Mesenchymal stem cell (in vitro differentiated cells and primary cell): ENCODE measurements around the gene UCN2.

Source experiments
- DNase-seq: peaks from one replicate; pipeline ENCODE4 v3.0.0-alpha.2; 2013
- H2AFZ ChIP-seq: one replicate; pipeline ENCODE4 v1.6.1; 2013; ENCODE audit warnings: low read depth, mild to moderate bottlenecking, control low read depth, inconsistent platforms, low read length, moderate library complexity
- H2AK5ac ChIP-seq: 2 replicates; pipeline ENCODE4 v1.6.1; 2013; ENCODE audit warnings: low read length, moderate library complexity, mild to moderate bottlenecking, inconsistent platforms; ENCODE audit not compliant: severe bottlenecking
- H2BK120ac ChIP-seq: one replicate; pipeline ENCODE4 v1.6.1; 2013; ENCODE audit warnings: low read depth, mild to moderate bottlenecking, inconsistent platforms, low read length, moderate library complexity
- H2BK12ac ChIP-seq, 2 experiments: one replicate each; pipeline ENCODE4 v1.6.1; 2013; ENCODE audit warnings: inconsistent platforms in 2 of 2, low read length in 2 of 2, mild to moderate bottlenecking in 2 of 2, moderate library complexity in 2 of 2, control low read depth in 1 of 2
- H2BK15ac ChIP-seq: one replicate; pipeline ENCODE4 v1.6.1; 2013; ENCODE audit warnings: mild to moderate bottlenecking, low read depth, inconsistent platforms; ENCODE audit not compliant: poor library complexity, severe bottlenecking
- H2BK5ac ChIP-seq: 2 replicates; pipeline ENCODE4 v1.6.1; 2013; ENCODE audit warnings: low read depth, mild to moderate bottlenecking, low read length, control low read depth, inconsistent platforms; ENCODE audit not compliant: poor library complexity, severe bottlenecking
- H3K14ac ChIP-seq, 2 experiments: one replicate each; pipeline ENCODE4 v1.6.1; 2013; ENCODE audit warnings: inconsistent platforms in 2 of 2, low read length in 2 of 2, control low read depth in 1 of 2, mild to moderate bottlenecking in 1 of 2, moderate library complexity in 1 of 2
- H3K18ac ChIP-seq, 2 experiments: one replicate each; pipeline ENCODE4 v1.6.1; 2013; ENCODE audit warnings: inconsistent platforms in 2 of 2, low read length in 2 of 2, control low read depth in 1 of 2, low read depth in 1 of 2, mild to moderate bottlenecking in 1 of 2
- H3K23ac ChIP-seq, 2 experiments: one replicate each; pipeline ENCODE4 v1.6.1; 2013; ENCODE audit warnings: inconsistent platforms in 2 of 2, low read length in 2 of 2, mild to moderate bottlenecking in 2 of 2, moderate library complexity in 2 of 2, control low read depth in 1 of 2
- H3K27ac ChIP-seq: 2 replicates; pipeline ENCODE4 v1.5.1; 2013; ENCODE audit warnings: mild to moderate bottlenecking, moderate library complexity, low read length, control low read depth, inconsistent platforms; ENCODE audit not compliant: poor library complexity, severe bottlenecking
- H3K27me3 ChIP-seq, 2 experiments: 2 replicates each; pipeline versions ENCODE4 v1.6.1 to v1.7.0; 2013; ENCODE audit warnings: low read length in 2 of 2, mild to moderate bottlenecking in 2 of 2, moderate library complexity in 2 of 2, control low read depth in 1 of 2, inconsistent platforms in 1 of 2; ENCODE audit not compliant: control insufficient read depth in 1 of 2, insufficient read depth in 1 of 2
- H3K36me3 ChIP-seq, 2 experiments: 2 replicates each; pipeline versions ENCODE4 v1.6.1 to v1.7.0; 2013; ENCODE audit warnings: low read length in 2 of 2, control low read depth in 1 of 2, inconsistent platforms in 1 of 2, low read depth in 1 of 2, mild to moderate bottlenecking in 1 of 2; ENCODE audit not compliant: insufficient read depth in 2 of 2, control insufficient read depth in 1 of 2
- H3K4ac ChIP-seq, 2 experiments: one replicate each; pipeline ENCODE4 v1.6.1; 2013; ENCODE audit warnings: inconsistent platforms in 2 of 2, low read length in 2 of 2, mild to moderate bottlenecking in 2 of 2, moderate library complexity in 2 of 2, control low read depth in 1 of 2, low read depth in 1 of 2
- H3K4me1 ChIP-seq: 2 replicates; pipeline ENCODE4 v1.6.1; 2013; ENCODE audit warnings: low read depth, low read length, control low read depth; ENCODE audit not compliant: control insufficient read depth, insufficient read depth
- H3K4me2 ChIP-seq: 2 replicates; pipeline ENCODE4 v1.6.1; 2013; ENCODE audit warnings: low read length, mild to moderate bottlenecking, inconsistent platforms; ENCODE audit not compliant: poor library complexity, severe bottlenecking
- H3K4me3 ChIP-seq, 2 experiments: 2 replicates each; pipeline versions ENCODE4 v1.5.1 to v1.7.0; 2013; ENCODE audit warnings: low read length in 2 of 2, mild to moderate bottlenecking in 2 of 2, control low read depth in 1 of 2, low read depth in 1 of 2; ENCODE audit not compliant: insufficient read depth in 1 of 2
- H3K79me1 ChIP-seq: replicated peaks from 2 replicates; pipeline ENCODE4 v1.6.1; 2013; ENCODE audit warnings: mild to moderate bottlenecking, control low read depth, low read length, inconsistent platforms; ENCODE audit not compliant: poor library complexity, severe bottlenecking
- H3K9ac ChIP-seq: 2 replicates; pipeline ENCODE4 v1.7.0; 2013; ENCODE audit warnings: mild to moderate bottlenecking, low read length, moderate library complexity
- H3K9me3 ChIP-seq: 2 replicates; pipeline ENCODE4 v1.7.0; 2013; ENCODE audit warnings: mild to moderate bottlenecking, low read length; ENCODE audit not compliant: control insufficient read depth
- H4K8ac ChIP-seq: one replicate; pipeline ENCODE4 v1.6.1; 2013; ENCODE audit warnings: inconsistent platforms, mild to moderate bottlenecking, low read length, moderate library complexity
- H4K91ac ChIP-seq: one replicate; pipeline ENCODE4 v1.6.1; 2013; ENCODE audit warnings: mild to moderate bottlenecking, low read length, inconsistent platforms
- WGBS: methylation state at CpG from one replicate; pipeline ENCODE4 v1.1.7; 2013; ENCODE audit warnings: mixed read lengths; 5-methylcytosine and 5-hydroxymethylcytosine counted together

The UCN2 gene

GRCh38 chr3:48519277-48519643, 44.3 kb downstream of the UCN2 start:
- Histone ChIP-seq H2AFZ (no peak overlapping the region), H3K4me3 (no peak overlapping the region)
- WGBS: 97% methylated on average over 9 of the region's 9 CpGs

DNA sequence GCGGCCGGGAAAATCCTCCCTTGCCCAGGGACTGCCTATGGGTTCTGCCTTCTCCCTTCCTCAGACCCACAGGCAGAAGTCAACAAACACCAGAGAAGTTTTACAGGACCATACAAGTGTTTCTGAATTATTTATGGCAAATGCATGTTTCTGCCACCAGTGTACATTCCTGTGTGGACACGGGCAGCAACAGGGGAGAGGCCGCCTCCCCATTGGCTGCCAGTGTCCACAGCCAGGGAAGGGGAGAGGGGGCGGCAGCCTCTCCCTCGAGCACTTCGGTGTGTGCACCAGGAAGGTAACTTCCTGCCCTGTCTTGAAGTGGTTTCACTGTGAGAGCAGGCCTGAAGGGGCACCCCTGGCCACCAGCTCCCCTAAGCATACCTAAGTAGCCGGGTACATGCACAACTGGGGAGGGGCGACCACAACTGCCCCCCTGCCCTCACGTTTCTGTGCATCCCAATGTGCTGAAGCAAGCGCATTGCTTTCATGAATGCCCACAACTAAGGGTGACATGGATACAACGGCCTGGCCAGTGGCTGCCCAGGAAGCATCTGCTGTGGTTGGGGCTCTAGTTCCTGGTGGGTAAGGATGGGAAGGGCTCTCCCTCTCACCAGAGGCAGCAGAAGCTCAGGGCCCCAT, 44.8 kb downstream of the UCN2 start:
- 80% methylated on average over 11 of the region's 12 CpGs for WGBS
- H3K9ac ChIP-seq: no peak overlapping the region
- H3K23ac ChIP-seq: no peak overlapping the region
- H3K14ac ChIP-seq: no peak overlapping the region
- H3K4me1 ChIP-seq: peaks cover 6% of the 10 kb centered on the region
- H4K91ac ChIP-seq: no peak overlapping the region
- H2AFZ ChIP-seq: no peak overlapping the region
- no peak overlapping the region for H2AK5ac ChIP-seq
- peaks cover 5% of the 10 kb centered on the region for H3K79me1 ChIP-seq
- no peaks in the 10 kb centered on the region for H3K9me3 ChIP-seq
- no peak overlapping the region for H3K4ac ChIP-seq
- no peak overlapping the region for H4K8ac ChIP-seq
- no peak overlapping the region for H3K18ac ChIP-seq
- no peaks in the 10 kb centered on the region for H3K27me3 ChIP-seq
- H2BK120ac ChIP-seq: no peak overlapping the region
- no peak overlapping the region for H3K4me2 ChIP-seq
- no peak for DNase-seq
- no peak overlapping the region for H3K27ac ChIP-seq
- no peak overlapping the region for H2BK5ac ChIP-seq
- H3K36me3 ChIP-seq: peaks cover 0 to 63% of the 10 kb centered on the region in 2 experiments
- no peak overlapping the region for H2BK12ac ChIP-seq
- H3K4me3 ChIP-seq: no peak overlapping the region
- no peak overlapping the region for H2BK15ac ChIP-seq

More at GRCh38 chr3:48519277-48519643, 44.3 kb downstream of the UCN2 start:
- no peaks in the 10 kb centered on the region for H3K9me3 ChIP-seq
- no peak overlapping the region for H2AK5ac ChIP-seq
- H3K36me3 ChIP-seq: peaks cover 0 to 68% of the 10 kb centered on the region in 2 experiments
- H3K79me1 ChIP-seq: peaks cover 5% of the 10 kb centered on the region
- H3K27me3 ChIP-seq: no peaks in the 10 kb centered on the region
- no peak overlapping the region for H3K23ac ChIP-seq
- no peak overlapping the region for H4K91ac ChIP-seq
- H2BK5ac ChIP-seq: no peak overlapping the region
- no peak overlapping the region for H3K4ac ChIP-seq
- no peak overlapping the region for H3K9ac ChIP-seq
- H2BK12ac ChIP-seq: no peak overlapping the region
- H2BK15ac ChIP-seq: no peak overlapping the region
- no peak overlapping the region for H3K27ac ChIP-seq
- no peak overlapping the region for H2BK120ac ChIP-seq
- no peak overlapping the region for H3K4me2 ChIP-seq
- H3K18ac ChIP-seq: no peak overlapping the region
- no peak overlapping the region for H4K8ac ChIP-seq
- no peak overlapping the region for H3K14ac ChIP-seq
- peaks cover 6% of the 10 kb centered on the region for H3K4me1 ChIP-seq
- DNase-seq: no peak

DNA sequence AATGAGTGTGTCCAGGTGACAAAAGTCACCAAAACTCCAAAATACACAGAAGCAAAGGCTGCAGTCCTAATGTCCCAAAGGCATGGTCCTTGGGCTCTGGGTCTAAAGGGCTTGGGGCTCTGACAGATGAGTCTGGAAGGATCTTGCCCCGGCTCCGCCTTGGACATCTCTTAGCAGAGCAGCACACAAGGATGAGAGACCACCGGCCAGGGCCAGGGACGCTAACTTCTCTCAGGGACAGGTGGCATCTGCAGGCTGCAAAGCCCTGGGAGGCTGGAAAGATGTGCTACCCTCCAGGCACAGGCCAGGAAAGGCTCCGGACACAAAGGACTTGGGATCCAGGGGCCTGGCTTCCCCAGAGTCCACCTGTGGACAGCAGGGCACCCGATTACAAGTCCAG, 45.5 kb downstream of the UCN2 start:
- no peak overlapping the region for H3K4me2 ChIP-seq
- no peak overlapping the region for H3K4ac ChIP-seq
- no peak overlapping the region for H2BK12ac ChIP-seq
- H3K14ac ChIP-seq: no peak overlapping the region
- no peaks in the 10 kb centered on the region for H3K27me3 ChIP-seq
- H3K23ac ChIP-seq: no peak overlapping the region
- H2BK120ac ChIP-seq: no peak overlapping the region
- 83% methylated on average over 6 of the region's 6 CpGs for WGBS
- H3K9ac ChIP-seq: no peak overlapping the region
- no peak overlapping the region for H4K91ac ChIP-seq
- H3K4me3 ChIP-seq: no peak overlapping the region
- peaks cover 6% of the 10 kb centered on the region for H3K4me1 ChIP-seq
- no peak overlapping the region for H4K8ac ChIP-seq
- peaks cover 0 to 58% of the 10 kb centered on the region in 2 experiments for H3K36me3 ChIP-seq
- no peak overlapping the region for H2BK5ac ChIP-seq
- no peak overlapping the region for H2BK15ac ChIP-seq
- H3K18ac ChIP-seq: no peak overlapping the region
- DNase-seq: no peak
- no peak overlapping the region for H2AK5ac ChIP-seq
- H3K27ac ChIP-seq: no peak overlapping the region
- H3K9me3 ChIP-seq: no peaks in the 10 kb centered on the region
- H2AFZ ChIP-seq: no peak overlapping the region
- H3K79me1 ChIP-seq: peaks cover 5% of the 10 kb centered on the region

- WGBS: 88% methylated on average over 8 of the region's 8 CpGs
- Histone ChIP-seq H3K4me3 (no peak overlapping the region), H4K91ac (no peak overlapping the region), H3K14ac (no peak overlapping the region), H3K23ac (no peak overlapping the region), H2BK5ac (no peak overlapping the region), H2AFZ (no peak overlapping the region), H3K36me3 (peaks cover 0 to 49% of the 10 kb centered on the region in 2 experiments), H3K27ac (no peak overlapping the region), H2BK120ac (no peak overlapping the region), H3K4ac (no peak overlapping the region), H3K9ac (no peak overlapping the region), H2AK5ac (no peak overlapping the region), H3K4me1 (peaks cover 6% of the 10 kb centered on the region), H3K9me3 (no peaks in the 10 kb centered on the region), H2BK12ac (no peak overlapping the region), H3K27me3 (no peaks in the 10 kb centered on the region), H3K79me1 (peaks cover 5% of the 10 kb centered on the region), H4K8ac (no peak overlapping the region), H2BK15ac (no peak overlapping the region), H3K4me2 (no peak overlapping the region), H3K18ac (no peak overlapping the region)
- DNase-seq: no peak
Observed at GRCh38 chr3:48516571-48516970, 47.0 kb downstream of the UCN2 start.
